HG03342 (cell line): ENCODE results near the gene NFATC1.

Experiments
- ATAC-seq: cut with Tn5 transposase; IDR thresholded peaks from one replicate; pipeline ENCODE4 v1.9.1; 2021; ENCODE audit warnings: mild to moderate bottlenecking, moderate library complexity; ENCODE audit not compliant: unreplicated experiment

NFATC1 gene

GRCh38 chr18:79420033-79420745 is 24.5 kb downstream of the NFATC1 start:
- ATAC-seq, result no peak

DNA sequence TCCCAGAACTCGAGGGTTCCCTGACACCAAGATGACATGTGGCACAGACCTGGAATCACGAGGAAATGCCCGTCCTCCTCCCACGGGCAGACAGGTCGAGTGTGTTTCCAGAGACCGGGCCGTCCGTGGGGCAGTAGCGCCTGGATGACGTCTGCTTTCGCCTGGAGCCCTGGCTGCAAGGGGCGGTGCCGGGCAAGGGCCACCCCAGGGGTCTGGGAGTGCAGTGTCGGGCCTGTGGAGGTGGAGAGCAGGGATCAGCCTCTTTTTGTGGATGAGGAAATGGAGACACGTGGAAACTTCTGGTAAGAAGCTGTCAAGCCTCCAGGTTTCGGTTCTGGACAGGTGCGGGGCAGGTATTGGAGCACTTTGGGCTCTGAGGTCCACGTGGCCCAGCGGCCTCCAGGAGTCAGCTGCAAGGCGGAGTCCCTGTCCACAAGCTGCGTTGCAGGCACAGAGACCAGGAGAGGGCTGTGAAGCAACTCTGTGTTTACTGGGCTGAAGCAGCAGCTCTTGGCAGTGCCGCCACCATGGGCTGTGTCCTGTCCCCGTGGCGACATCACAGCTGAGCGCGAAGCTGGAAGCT is 25.6 kb downstream of the NFATC1 start:
- ATAC-seq, result no peak

DNA sequence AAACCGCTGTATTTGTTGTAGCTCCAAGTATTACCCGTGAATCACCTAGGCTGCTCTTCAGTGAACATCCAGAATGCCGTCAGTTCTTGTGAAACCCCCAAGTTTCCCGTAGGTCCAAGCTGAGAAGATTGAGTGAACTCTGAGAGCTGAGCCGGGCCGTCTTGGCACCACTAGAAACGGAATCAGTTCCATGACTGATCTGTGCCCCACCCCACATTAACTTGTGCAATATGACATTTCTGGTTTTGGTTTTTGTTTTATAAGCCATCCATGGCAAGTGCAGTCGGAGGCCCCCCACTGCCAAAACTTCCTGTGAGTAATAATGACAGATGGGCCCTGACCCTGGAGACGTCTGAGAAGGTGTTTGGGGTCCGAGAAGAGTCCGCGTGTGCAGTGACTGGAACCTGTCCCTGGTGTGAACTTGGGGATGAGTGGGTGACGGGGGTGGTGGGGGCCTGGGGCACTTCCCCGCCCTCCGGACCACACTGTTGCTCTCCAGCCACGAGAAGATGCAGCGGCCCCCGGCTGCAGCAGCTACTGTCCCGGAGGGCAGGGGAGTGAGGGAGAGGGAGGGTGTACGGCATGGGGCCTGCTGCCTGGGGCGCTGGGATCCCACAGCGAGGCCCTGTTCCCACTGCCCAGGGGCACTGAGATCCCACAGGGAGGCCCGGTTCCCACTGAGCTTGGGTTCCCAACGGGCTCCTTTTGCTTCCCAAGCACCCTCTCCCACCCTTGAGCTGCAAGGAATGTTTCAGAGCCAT is 26.5 kb downstream of the NFATC1 start:
- ATAC-seq, result peak; percentile 88

DNA sequence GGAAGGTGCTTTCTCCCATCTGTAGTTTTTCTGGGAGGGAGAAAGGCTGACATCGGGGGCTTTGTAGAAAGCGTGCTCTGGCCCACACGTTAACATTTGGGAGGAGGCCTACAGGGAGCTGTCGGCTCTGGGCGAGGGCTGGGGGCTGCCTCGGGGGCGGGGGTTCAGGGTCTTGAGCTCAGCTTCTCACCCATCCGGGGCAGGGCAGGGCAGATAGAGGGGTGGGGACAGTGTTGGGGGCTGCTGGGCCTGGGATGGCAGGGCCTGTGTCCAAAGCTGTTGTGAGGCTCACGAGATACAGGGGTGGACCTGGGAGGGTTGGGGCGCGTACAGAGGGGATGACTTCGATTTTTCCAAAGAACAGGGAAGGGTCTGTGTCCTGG is 27.0 kb downstream of the NFATC1 start:
- no peak for ATAC-seq

DNA sequence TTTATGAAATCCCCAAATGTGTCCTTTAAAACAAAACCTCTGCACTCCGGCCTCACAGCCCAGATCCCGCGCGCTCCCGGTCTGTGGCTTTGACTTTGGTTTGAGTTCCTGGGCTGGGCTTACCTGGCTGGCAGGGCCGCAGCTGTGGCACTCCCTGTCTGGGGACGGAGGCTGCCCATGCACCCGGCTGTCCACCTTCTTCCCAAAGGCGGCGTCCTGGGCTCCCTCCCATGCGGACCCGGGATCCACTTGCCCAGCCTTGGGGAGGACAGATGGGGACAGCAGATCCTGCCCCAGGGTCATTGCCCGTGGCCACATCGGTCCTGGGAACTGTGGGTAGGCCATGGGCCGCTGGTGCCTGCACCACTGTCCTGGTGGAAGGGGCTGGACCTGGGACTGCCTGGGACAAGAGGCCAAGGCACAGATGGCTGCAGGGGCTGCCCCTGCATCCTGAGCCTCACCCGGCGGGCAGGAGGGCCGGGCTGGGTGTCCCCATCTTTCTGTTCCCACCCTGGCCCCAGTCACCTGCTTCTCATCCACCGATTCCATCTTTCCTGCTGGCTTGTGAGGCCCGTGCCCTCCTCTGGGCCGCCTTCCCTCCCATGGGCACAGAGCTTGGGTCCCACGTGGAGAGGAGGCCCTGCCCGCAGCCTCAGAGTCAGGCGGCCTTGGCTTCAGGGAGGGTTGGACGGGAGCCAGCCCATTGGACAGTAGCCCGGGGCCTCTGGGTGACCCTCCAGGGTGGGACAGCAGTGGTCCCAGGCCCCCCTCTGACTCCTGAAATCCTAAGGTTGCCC is 27.7 kb downstream of the NFATC1 start:
- no peak for ATAC-seq

DNA sequence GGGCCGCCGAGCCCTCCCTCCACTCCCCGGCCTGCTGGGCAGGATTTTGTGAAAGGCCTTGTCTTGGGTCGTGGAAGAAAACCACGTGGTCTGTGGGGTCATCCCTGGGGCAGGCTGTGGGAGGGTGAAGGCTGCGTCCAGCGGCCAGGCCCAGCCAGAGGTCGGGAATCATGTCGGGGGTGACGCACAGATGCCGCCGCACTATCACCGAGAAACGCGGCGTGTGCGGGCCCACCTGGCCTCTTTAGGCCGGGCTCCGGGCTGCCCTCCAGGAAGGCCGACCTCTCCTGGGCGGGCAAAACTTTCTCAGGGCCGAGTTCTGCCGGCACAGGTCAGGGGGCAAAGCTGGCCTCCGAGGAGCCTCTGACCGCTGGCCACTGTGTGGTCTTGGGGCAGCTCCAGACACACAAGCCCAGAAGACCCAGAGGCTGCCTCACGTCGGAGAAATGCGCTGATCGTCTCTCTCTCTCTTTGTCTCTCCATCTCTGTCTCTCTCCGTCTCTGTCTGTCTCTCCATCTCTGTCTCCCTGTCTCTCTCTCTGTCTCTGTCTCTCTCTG is 28.4 kb downstream of the NFATC1 start:
- no peak for ATAC-seq

DNA sequence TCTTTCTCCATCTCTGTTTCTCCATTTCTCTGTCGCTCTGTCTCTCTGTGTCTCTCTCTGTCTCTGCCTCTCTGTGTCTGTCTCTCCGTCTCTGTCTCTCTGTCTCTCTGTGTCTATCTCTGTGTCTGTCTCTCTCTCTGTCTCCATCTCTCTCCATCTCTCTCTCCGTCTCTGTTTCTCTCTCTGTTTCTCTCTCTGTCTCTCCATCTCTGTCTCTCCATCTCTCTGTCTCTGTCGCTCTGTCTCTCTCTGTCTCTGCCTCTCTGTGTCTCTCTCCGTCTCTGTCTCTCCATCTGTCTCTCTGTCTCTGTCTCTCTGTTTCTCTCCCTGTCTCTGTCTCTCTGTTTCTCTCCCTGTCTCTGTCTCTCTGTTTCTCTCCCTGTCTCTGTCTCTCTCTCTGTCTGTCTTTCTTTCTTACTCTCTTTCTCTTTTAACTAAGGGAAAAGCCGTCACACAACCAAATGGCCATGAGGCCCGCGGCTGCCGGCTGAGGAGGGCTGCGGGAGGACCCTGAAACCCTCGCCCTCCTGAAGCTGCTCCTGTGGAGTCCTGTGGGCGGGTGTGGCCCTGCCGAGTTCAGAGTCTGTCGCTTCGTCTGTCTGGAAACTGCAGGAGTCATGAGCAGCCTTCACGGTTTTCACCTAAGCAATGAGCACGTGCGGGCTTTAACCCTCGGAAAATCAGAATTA is 29.3 kb downstream of the NFATC1 start:
- no peak for ATAC-seq

GRCh38 chr18:79425569-79425886 is 29.8 kb downstream of the NFATC1 start:
- ATAC-seq, result no peak

DNA sequence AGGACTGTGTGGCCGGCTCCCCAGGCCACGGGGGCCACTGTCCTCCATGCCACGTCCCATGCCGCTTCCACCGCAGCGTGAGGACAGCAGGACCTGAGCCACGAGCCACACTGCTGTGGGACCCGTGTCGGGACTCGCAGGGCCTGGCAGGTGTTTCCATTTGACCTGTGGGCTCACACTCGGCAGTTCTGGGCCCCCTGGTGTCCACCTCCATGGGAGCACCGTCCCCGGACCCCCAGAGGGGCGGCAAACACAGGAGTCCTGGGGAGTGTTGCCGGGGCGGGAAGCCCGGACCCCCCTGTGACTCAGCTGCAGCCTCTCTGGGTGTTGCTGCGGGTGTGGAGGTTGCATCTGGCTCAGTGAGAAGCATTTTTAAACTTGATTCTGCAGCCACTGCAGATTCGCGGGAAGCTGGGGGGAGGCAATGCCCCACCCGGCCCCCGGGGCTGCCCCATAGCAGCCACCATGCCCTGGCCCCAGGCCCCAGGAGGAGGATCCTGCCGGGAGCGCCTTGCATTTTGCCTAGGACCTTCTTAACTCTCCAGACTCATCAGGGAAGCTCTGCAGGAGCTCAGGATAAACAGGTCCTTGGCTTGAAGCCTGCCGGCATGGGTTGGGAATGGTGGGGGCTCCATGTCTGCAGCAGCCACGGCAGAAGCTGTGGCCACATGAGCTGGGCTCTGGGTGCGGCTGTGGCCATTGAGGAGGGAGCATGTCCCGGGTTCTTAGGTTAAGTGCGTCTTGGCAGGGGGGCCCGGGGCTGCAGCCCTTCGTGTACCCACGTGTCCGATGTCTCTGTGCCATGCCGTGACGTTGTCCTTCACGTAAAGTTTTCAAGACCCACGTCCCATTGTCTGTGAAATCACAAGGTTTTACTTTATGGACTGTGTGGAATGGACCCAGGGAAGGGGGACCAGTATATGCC is 30.9 kb downstream of the NFATC1 start:
- ATAC-seq, result no peak

DNA sequence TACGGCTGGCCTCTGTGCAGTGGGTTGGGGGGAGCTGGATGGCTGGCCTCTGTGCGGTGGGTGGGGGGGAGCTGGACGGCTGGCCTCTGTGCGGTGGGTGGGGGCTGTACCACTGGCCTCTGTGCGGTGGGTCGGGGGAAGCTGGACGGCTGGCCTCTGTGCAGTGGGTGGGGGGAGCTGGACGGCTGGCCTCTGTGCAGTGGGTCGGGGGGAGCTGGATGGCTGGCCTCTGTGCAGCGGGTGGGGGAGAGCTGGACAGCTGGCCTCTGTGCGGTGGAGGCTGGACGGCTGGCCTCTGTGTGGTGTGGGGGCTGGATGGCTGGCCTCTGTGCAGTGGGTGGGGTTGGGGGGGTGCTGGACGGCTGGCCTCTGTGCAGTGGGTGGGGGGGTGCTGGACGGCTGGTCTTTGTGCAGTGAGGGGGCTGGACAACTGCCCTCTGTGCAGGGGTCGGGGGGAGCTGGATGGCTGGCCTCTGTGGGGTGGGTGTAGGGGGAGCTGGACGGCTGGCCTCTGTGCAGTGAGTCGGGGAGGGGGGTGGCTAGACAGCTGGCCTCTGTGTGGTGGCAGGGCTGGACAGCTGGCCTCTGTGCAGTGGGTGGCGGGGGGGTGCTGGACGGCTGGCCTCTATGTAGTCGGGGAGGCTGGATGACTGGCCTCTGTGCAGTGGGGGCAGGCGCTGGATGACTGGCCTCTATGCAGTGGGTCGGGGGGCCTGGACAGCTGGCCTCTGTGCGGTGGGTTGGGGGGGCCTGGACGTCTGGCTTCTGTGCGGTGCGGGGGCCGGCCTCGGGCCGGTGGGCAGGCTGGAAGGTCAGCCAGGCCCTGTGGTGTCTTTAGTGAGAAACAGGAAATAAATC is 31.9 kb downstream of the NFATC1 start:
- no peak for ATAC-seq

- ATAC-seq, result no peak
These were observed 32.6 kb downstream of the NFATC1 start for GRCh38 chr18:79428287-79428686.

GRCh38 chr18:79429381-79429780 is 33.7 kb downstream of the NFATC1 start:
- no peak for ATAC-seq

DNA sequence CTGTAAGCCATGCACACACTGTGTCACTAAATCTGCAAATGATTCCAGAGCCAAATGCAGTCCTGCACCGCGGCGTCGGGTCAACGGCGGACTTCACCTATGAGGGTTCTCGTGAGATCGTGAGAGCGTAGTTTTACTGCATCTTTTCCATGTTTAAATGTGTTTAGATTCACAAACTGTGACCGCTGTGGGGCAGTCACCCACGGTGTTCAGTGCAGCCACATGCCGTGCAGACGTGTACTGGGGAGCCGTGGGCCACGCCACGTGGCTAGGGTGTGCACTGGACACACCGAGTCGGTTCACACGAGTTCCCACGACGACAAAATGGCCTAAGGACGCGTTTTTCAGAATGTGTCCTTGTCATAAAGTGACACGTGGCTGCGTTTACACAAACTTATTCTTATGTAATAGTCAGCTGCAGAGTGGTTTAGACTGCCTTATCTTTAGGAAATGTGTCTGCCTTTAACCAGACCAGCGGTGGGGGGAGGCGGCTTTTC is 34.1 kb downstream of the NFATC1 start:
- no peak for ATAC-seq

DNA sequence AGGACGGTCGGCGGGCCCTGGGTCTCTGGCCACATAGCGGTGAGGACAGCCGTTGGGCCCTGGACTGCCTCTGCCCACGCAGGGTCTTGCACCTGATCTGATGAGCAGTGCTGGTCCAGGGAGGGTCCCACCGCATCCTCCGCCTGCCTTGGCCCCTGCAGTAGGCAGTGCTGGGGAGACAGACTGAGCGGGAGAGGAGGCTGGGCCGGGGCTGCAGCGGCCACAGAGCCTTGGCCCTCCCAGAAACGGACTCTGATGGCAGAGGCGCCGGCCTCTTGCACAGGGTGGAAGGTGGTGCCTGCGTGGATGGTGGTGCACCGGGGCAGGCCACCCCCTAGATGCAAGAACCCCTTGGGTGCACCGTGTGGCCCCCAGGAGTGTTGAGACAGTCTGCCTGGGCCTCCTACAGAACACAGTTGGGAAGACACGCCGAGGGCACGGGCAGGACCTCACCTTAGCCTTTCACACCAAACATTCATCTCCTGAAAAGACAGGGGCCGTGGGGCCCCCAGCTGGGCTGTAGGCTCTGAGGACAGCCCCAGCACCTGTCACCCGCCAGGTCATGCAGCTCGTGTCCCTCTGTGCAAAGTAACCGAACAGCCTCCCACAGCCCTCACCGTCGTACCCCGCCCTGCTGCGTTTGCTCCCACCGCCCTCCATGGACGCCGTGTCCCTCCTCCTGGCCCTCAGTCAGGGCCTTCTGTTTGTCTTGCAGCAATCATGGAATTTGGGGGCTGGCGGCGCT is 36.8 kb downstream of the NFATC1 start:
- no peak for ATAC-seq

DNA sequence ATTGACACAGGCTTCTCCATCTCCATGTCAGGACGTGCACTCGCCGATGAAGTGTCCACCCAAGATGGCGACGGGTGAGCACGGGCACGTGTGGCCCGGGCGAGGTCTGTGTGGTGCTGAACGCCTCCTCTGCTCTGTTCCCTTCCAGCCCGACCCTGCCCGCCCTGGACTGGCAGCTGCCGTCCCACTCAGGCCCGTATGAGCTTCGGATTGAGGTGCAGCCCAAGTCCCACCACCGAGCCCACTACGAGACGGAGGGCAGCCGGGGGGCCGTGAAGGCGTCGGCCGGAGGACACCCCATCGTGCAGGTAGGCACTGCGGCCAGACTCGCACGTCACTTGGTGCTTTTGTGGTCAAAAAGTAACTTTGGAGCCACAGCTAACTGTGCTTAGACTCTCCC is 37.7 kb downstream of the NFATC1 start:
- no peak for ATAC-seq

- ATAC-seq, result peak; percentile 4
These were observed 39.1 kb downstream of the NFATC1 start for GRCh38 chr18:79434607-79435401.
